G401 (cell line): ENCODE data around the gene AGBL1. TPM values are rescaled to one million over a fixed set of nuclear protein-coding genes. Genes with fewer than 3 reads are reported as not detected.
"Not testable (repeated sequence)": the region's sequence is repeated elsewhere in the genome, so short reads cannot be mapped to it uniquely, and the experiment has no call there.

Experiments used
- DNase-seq: peaks from one replicate; pipeline ENCODE4 v3.0.0-alpha.2; 2015; ENCODE audit warnings: low spot score
- in situ Hi-C: cut with HindIII; loops from 2 replicates; pipeline ENCODE4 v1.10.0; 2016; ENCODE audit warnings: low sequenced_read_pairs, mixed read lengths
- total RNA-seq: library from RNA; depleted of rRNA; stranded (reverse); fragments of >200 nt; shearing (Covaris generic); gene quantifications from 2 replicates; pipeline ENCODE4 v1.2.3, GENCODE V29; 2014

Gene AGBL1
- total RNA-seq, 1 experiment from 2014 or later, result not detected

DNA sequence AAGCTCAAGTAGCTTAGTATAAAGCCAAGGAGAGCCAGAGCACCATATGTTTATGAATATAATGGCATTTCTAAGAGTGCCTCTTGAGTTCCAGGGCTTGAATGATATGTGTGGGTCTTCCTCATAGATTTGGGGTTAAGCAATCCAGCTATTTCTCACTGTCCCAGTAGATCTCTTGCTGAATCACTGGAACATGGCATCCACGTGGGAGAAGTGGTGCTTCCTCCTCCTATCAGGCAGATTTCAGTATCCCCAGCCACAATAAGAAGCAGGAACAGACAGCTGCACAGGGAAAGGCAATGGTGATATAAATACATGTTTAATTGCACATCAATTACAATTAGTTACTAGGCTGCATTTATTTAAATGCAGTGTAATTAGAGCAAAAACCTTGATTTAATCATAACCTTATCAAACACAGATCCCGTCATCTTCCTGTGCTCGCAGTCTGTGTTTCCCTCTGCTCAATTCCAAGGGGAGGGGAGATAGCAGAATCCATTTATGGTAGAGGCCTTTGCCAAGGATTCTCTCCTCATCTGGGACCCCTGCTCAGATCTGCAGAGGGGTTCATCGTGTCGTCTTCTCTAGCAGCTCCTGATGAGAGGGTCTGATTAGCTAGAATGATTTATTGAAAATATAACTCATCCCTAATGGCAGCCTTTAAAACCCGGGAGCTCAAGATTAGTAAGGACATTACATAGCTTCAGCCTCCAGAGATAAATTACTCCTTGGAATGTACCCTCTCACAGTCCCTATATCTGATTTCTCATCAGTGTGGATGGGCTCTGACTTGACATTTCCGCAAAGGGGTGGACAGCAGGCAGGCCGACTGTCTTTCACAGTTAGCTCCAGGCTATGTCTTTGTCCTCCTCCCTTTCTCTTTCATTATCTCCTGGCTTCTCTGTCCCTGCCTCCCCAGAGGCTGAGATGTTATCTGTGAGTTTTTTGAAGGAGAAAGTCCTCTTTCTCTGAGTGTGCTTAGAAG is 775.9 kb downstream of the AGBL1 start:
- DNase-seq, result peak; percentile 8
- in situ Hi-C loops, result no loop called here

DNA sequence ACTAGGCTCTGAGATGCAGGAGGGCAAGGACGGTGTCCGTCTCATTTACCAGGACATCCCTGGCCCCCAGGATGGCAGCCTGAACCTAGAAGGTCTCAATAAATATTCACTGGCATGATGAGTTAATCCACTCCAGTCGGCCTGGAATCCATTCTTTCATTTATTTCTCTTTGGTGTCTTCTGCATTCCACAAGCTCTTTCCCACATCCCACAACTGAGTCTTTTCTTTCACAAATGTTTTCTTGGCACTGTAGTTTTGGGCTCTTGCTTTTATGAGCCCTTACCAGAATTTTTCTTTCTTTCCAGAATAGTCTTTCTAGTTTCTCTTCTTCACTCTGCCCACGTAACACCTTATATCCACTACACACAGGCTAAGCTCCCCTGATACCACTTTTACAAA is 778.0 kb downstream of the AGBL1 start:
- in situ Hi-C loops, result no loop called here
- no peak for DNase-seq

DNA sequence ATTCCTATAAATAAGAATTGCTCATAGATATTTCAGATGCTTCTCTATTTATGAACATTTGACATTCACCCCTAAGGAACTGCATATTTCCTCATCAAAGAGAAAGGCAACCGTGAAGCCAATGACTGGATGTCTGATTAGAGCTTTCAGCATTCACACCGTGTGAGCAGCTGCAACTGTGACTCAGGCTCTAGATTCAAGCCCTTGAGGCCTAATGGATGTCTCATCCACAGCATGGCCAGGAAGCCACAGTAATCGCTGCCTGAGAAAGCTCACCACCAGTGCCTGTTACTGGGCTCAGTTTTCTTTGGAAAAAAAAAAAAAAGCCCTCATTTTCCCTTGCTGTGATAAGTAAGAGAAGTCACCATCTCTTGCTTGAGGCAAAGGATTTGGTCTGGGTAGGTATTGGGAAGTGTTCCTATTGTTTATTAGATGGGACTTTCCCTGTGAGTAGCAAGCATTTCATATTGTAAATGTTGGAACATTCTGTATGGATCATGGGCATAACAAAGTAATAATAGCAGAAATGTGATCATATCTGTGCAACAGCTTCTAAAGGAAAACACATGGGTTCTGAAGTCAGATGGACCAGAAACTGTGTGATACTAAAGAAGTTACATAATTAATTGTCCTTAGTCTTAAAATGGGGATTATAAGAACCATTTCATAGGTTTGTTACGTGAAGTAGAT is 783.7 kb downstream of the AGBL1 start:
- in situ Hi-C loops, result no loop called here
- DNase-seq, result no peak

DNA sequence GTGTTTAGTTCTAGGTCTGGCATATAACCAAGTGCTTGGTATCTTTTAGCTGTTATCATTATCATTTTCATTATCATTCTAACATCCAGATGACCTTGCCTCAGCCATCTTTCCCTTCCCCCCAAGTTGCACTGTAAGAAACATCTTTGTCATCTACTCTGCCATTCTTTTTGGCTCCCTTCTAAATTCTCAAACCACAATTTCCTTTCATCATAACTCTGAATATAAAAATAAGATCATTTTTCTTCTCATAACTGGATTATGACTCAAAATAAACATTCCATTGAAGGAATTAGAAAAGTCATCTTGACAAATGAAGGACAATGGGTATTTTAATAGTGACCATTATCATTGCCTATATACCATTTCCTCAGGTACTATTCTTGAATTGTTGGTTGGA is 786.2 kb downstream of the AGBL1 start:
- in situ Hi-C loops, result no loop called here
- DNase-seq, result no peak

DNA sequence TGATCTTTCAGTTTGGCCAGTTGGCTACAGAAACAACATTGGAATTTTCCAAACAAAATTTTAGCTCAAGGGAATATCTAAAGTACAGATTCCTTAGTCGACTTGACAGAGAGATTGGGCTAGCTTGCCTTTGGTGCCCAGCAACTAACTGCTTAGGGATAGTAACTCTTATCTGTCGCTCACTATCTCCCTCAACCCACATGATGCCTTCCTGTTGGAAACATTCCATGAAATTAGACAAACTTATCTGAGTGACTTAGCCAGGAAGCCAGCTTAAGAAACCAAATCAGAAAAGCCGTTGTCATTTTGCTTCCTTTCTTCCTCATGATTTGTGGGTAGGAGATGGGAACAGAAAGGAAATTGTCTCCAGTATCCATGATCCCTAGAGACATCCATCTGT is 791.2 kb downstream of the AGBL1 start:
- DNase-seq, result no peak

DNA sequence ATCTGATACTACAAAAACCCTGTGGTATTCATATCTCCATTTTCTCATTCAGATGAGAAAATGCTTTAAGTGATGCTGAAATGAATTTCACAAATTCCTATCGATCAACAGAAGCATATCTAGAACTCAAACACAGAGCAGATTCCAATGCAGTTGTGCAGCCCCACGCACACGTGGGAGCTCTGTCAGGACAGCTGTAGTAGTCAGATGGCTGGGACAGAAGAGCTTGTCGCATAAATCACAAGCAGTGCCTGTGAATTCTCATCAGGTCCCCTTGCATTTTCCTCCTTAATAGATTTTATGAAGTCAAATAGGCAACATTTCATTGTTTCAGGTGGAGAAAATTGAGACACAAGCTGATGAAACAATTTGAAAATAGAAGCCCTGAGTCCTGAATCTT is 792.3 kb downstream of the AGBL1 start:
- no peak for DNase-seq
- in situ Hi-C loops, result no loop called here

More for the DNA sequence above, 791.2 kb downstream of the AGBL1 start:
- in situ Hi-C loops, result no loop called here

DNA sequence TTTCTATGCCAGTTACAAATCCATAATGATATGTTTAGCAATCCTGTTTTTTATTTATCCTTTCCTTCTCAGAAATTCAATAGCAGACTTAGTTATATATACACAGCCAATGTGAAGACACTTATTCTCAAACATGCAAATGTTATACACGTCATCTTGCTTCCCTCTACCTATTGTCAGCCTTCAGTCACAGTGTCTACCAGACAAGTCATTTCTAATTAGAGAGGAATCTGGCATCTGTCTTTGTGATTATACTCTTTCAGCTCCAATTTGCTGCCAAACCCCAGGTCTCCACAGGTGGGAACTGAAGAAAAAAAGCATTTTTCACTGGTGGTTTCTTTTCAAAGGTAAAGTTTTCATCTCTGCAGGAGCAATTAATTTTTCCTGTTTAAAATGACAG is 793.1 kb downstream of the AGBL1 start:
- no peak for DNase-seq
- in situ Hi-C loops, result no loop called here

DNA sequence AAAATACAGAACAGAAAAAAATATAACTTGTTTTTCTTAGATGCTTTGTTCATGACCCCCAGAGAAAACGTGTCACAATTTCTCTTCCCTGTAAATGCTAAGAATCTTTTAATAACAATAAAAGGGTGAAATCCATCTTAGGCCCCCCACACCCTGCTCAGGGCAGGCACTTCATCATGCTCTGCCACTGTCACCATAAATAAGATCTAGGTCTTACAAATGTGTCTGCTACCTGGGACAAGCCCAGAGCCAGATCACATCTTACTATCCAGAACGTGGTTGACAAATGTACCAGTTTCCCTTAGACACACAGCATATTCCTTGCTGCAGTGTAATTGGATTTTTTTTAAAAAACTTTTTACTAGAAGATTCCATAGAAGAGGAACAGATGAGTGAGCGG is 795.4 kb downstream of the AGBL1 start:
- in situ Hi-C loops, result no loop called here
- DNase-seq, result no peak

DNA sequence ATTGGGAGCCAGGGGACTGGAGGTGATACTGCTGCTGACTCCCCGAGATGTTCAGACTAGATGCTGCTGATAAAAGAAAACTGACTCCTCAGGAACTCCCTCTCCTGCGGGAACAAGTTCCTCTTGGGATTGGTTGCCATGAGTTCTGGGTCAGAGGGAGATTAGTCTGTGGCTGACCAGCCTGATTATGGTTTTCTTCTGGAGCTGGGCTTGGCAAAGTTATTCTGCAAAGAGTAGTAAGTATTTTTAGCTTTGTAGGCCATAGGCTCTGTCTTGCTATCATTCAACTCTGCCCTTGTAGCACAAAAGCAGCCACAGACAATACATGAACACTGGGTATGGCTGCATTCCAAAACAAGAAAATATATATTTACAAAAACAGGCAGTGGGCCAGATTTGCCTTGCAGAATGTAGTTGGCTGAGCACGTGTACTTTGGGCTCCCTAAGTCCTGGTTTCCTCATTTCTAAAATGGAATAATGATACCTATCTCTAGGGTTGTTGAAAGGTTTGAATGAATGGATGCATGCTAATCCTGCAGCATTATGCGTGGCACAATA is 796.8 kb downstream of the AGBL1 start:
- in situ Hi-C loops, result no loop called here
- DNase-seq, result no peak

DNA sequence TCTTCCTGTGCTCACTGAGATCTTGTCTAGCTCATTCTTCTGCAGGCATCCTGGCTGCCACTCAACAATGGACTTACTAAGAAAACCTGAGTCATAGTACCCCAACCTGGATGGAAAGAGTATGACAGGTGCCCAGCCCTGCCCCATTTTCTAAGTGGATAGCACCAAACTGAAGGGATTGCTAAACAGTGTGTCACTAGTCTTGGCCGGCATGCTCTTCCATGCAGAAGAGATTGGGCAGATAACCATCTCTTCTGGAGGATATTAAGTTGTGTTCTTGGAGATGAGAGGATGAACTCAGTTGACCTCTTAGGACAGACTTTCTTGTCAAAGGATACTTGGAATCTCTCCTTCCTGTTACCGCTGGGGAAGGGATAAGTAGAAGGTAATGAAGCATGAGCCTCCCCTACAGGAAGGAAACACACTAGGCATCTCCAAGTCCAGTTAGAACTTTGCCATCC is 797.5 kb downstream of the AGBL1 start:
- in situ Hi-C loops, result no loop called here
- DNase-seq, result no peak

DNA sequence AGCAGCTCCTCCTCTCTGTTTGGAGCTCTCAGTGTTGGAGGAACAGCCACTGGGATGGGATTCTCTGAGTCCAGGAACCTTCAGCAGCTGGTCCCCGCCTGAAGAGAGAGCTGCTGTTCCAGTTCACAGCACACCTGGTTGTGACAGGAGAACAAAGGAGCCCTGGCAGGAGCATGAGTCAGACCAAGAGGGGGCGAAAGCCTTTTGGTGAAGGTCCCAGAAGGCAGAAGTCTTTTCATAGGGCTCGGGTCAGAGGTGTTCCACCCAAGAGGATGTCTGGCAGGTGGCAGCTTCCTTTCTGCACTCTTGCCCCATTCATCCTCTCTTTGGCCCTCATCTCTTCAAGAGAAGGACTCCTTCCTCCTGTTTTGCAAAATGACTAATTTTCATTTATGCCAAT is 799.2 kb downstream of the AGBL1 start:
- in situ Hi-C loops, DNase-seq: not testable (repeated sequence)

DNA sequence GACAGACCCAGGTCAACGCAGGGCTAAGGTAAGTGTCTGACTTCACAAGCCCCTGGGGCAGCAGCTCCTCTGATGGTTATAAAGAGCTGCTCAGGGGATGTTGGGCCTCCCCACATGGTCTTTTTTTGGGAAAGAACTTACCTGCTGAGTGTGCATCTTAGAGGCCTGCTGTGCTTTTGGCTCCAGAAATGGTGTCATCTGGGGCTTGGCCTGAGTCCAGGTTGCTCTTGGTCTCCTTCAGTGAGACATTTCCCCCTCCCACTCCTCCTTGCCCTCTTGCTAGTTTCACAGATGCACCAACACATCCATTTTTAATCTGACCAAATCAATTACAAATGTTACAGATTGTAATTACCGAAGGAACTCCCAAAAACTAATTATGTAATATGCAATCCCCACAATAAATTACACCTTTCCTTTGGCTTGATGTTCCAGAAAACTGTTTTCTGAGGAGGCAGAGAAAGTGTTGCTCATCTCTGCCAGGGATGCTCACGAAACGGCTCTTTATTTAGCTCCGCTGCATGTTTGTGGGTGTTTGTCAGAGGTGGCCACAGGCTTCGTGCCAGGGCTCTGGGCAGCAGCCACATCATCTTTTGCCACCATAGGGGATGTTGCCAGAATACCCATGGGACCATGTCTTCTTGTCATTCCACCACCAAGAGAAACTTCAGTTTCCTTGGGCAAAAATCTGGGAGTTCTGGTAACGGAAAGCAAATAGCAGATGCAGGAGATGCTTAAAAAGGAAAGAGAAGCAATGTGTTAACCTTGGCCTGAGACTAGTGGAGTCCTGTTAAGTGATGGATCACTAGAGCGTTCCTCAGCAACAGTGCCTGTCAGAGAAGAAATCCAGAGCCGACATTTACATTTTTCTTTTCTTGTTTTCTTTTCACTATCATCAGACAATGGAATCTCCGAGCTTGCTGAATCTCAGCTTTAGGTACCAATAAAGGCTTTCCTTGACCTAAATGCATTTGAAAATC is 799.9 kb downstream of the AGBL1 start:
- DNase-seq, result peak; percentile 69
- in situ Hi-C loops, result no loop called here

DNA sequence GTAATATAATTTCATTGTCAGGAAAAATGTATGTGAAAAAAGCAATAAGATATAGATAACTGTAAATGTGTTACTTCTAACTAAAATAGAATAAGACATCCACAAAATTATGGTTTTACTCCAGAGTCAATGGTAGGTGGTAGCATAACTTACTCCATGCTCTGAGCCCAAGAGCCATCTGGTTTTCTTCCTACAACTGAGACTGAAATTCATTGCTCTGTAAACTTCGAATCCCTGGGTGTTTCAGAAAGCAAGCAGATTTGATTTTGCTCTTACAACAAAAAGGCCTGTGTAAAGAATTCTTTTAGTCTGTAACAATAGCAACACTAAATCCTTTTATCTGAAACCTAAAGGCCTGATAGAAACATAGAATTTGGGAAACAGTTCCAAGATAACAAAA is 805.9 kb downstream of the AGBL1 start:
- no peak for DNase-seq
- in situ Hi-C loops, result no loop called here

DNA sequence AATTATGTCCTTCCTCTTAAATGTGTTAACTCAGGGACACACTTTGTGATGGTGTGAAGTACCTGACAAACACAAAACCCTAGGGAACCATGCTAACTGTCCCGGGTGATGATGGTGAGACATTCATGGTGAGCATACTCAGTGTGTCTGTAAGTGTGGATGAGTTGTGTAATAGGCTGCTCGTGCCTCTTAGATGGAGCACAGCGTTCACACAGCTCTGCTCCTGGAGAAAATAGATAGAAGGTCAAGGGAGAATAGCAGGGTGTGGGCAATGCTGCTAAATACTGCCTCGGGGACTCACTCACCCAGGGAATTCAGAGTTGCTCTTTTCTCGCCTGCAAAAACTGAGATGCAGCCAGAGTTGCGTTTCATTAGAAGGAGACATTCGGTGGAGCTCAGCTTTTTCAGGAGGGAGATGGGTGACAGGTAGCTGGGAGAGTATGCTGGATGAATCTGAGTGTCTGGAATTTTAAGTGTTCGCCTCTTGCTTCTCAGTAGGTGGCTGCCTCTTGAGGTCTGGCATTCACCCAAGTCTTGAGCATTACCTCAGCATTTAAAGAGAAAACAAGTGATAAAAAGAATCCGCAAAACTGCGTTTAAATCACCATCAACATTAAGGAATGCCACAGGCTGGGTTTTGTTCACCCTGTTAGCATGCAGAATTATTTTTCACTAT is 813.2 kb downstream of the AGBL1 start:
- in situ Hi-C loops, result no loop called here
- DNase-seq, result peak; percentile 12

DNA sequence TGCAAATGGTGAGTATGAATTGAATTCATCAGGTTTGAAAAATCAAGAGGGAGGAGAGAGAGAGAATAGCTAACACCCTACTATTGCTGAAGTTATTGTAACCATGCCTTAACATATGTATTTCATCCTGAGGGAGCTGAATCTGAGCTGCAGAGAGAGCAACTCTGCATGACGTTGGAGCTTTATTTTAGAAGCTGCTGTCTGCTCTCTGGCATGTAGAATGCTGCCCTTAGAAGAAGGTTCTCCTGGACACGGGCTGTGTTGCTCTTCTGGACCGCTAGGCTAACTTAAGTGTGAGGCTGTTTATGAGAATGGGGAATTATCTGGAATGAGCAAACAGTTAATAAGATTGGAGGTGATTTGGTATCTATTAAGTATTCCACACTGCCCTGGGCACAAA is 814.6 kb downstream of the AGBL1 start:
- DNase-seq, result no peak
- in situ Hi-C loops, result no loop called here

DNA sequence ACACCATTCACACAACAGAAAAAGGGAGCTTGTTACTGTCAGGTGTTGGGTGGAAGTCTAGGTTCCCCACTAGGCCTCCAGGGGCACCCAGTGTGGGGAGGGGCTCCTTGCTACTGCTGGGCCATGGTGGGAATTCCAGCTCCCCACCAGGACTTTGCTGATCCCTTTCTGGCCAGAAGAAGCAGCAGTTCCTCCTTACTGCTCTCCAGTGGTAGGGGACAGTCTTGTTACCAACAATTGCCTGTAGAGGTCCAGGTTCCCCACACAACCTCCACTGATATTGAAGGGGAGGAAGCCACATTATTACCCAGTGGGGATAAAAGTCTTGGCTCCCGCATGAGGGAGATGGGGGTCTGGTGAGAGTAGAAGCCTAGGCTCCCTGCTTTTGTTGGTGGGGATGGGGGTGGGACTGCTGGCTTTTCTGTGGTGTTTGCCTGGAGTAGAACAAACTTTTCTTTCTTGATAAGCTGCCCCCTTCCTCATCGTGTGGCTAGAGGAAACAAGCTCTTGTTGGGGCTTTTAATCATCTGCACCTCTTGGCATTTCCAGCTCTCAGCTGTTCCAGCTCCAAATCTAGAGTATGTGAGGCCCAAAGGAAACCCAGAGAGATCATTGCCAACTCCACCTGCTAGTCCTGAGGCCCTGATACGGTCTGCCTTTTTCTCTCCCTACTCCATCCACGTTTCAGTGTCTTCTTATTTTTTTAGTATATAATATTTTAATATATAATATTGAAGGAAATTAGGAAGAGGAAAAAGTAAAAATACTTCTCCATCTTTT is 824.2 kb downstream of the AGBL1 start:
- in situ Hi-C loops, result no loop called here
- DNase-seq, result no peak

DNA sequence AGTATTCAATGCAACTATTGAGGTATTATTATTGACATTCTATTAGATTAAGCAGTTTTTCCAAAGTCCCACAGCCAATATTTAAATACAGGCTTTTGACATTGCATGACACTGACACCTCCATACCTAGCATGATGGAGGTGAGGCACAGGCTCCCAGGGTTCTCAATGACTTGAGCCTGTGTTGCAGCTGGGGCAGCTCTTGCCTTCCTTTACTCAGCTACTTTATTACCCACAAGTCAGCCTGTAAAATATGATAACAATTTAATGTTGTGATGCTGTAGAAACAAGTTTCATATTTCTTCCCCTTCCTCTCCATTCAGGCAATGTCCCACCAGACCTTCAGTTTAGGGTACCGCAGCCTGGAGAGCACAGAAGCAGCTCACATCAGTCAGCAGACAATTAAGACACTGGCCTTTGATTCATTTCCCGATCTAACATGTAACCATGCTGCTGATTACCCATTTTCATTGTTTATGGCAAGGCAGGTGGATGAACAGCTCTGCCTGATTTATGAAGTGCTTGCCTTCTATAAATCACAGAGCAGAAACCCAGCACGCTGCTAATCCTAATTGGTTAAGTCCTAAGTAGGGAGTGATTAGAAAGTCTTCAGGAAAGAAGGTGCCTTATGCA is 826.1 kb downstream of the AGBL1 start:
- in situ Hi-C loops, result no loop called here
- DNase-seq, result no peak
